ENCODE data around the gene METTL1. TPM values are rescaled to one million over a fixed set of nuclear protein-coding genes. Genes with fewer than 3 reads are reported as not detected.

Gene METTL1
- total RNA-seq, 4 donors from 2014 or later = 6.5 to 22.7 (median 17.9) TPM

- no peak for DNase-seq
- peaks cover 5 to 51% of the 10 kb centered on the region in 2 donors for H3K36me3 ChIP-seq
These were observed 51.0 kb downstream of the METTL1 start for GRCh38 chr12:57720606-57721595.

GRCh38 chr12:57719777-57720605 is 51.9 kb downstream of the METTL1 start:
- no peak for DNase-seq
- Histone ChIP-seq H3K27ac (no peak overlapping the region), H3K4me1 (no peaks in the 10 kb centered on the region), H3K9me3 (no peaks in the 10 kb centered on the region), H3K4me3 (no peak overlapping the region), H3K27me3 (peaks cover 3 to 8% (median 8%) of the 10 kb centered on the region in 3 donors), H3K36me3 (peaks cover 5 to 59% of the 10 kb centered on the region in 2 donors)
- intact Hi-C loops (cut with DNase I; ENCODE audit: low total_unique reads) = no loop called here
- in situ Hi-C loops (cut with MboI; ENCODE audit: low sequenced_read_pairs in 4 of 4) = no loop called here
- ATAC-seq = no peak
- TF ChIP-seq POLR2A (IDR thresholded peaks at IDR 0.05) = no peak
- TF ChIP-seq, protein P1, sequence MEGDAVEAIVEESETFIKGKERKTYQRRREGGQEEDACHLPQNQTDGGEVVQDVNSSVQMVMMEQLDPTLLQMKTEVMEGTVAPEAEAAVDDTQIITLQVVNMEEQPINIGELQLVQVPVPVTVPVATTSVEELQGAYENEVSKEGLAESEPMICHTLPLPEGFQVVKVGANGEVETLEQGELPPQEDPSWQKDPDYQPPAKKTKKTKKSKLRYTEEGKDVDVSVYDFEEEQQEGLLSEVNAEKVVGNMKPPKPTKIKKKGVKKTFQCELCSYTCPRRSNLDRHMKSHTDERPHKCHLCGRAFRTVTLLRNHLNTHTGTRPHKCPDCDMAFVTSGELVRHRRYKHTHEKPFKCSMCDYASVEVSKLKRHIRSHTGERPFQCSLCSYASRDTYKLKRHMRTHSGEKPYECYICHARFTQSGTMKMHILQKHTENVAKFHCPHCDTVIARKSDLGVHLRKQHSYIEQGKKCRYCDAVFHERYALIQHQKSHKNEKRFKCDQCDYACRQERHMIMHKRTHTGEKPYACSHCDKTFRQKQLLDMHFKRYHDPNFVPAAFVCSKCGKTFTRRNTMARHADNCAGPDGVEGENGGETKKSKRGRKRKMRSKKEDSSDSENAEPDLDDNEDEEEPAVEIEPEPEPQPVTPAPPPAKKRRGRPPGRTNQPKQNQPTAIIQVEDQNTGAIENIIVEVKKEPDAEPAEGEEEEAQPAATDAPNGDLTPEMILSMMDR (IDR thresholded peaks at IDR 0.05 in 4 of 5, conservative IDR thresholded peaks at IDR 0.05 in 1 of 5) = no peak

More at GRCh38 chr12:57720606-57721595, 51.0 kb downstream of the METTL1 start:
- in situ Hi-C loops (cut with MboI; ENCODE audit: low sequenced_read_pairs in 4 of 4) = no loop called here
- TF ChIP-seq POLR2A (IDR thresholded peaks at IDR 0.05) = no peak
- TF ChIP-seq, protein P1 (IDR thresholded peaks at IDR 0.05 in 4 of 5, conservative IDR thresholded peaks at IDR 0.05 in 1 of 5) = no peak
- ATAC-seq = no peak
- H3K4me1 ChIP-seq = peaks cover 2 to 7% of the 10 kb centered on the region in 2 donors
- peaks cover 8 to 17% (median 17%) of the 10 kb centered on the region in 3 donors for H3K27me3 ChIP-seq
- intact Hi-C loops (cut with DNase I; ENCODE audit: low total_unique reads) = no loop called here
- H3K9me3 ChIP-seq = no peaks in the 10 kb centered on the region
- no peak overlapping the region for H3K4me3 ChIP-seq
- no peak overlapping the region for H3K27ac ChIP-seq

GRCh38 chr12:57718641-57719528 is 53.0 kb downstream of the METTL1 start:
- TF ChIP-seq, protein P1 (IDR thresholded peaks at IDR 0.05 in 4 of 5, conservative IDR thresholded peaks at IDR 0.05 in 1 of 5) = no peak
- TF ChIP-seq POLR2A (IDR thresholded peaks at IDR 0.05) = no peak
- intact Hi-C loops (cut with DNase I; ENCODE audit: low total_unique reads) (no loop called here), in situ Hi-C loops (cut with MboI; ENCODE audit: low sequenced_read_pairs in 4 of 4) (no loop called here)
- no peaks in the 10 kb centered on the region for H3K27me3 ChIP-seq
- H3K36me3 ChIP-seq = peaks cover 5 to 59% of the 10 kb centered on the region in 2 donors
- H3K9me3 ChIP-seq = no peaks in the 10 kb centered on the region
- no peak for DNase-seq
- ATAC-seq = no peak
- no peak overlapping the region for H3K27ac ChIP-seq
- H3K4me1 ChIP-seq = no peaks in the 10 kb centered on the region
- no peak overlapping the region for H3K4me3 ChIP-seq

Small RNAs within 50 kb of the gene (microRNA-seq; reads per million reads assigned to microRNA genes)
- 0 reads per million in 2 donors for gene MIR6759 (ENCODE audit: borderline replicate concordance in 2 of 2)

Other genes starting within 250 kb of the METTL1 start
- 10 to 100 TPM in 3 of 4 donors, 1 to 10 TPM in 1; 5.5 to 20.3 (median 12.9) TPM for gene MBD6, start 249.3 kb downstream of the METTL1 start, total RNA-seq
- gene DCTN2, start 224.9 kb downstream of the METTL1 start, total RNA-seq = 100 to 1,000 TPM; 147 to 265 (median 177) TPM
- gene KIF5A, start 222.1 kb downstream of the METTL1 start, total RNA-seq = under 1 TPM in 2 of 4 donors, not detected in 2; 0.09 to 0.36 TPM
- gene PIP4K2C, start 180.9 kb downstream of the METTL1 start, total RNA-seq = 10 to 100 TPM; 11.2 to 22.0 (median 14.6) TPM
- gene DTX3, start 167.3 kb downstream of the METTL1 start, total RNA-seq = 10 to 100 TPM in 1 of 4 donors, 1 to 10 TPM in 3; 3.5 to 13.8 (median 6.8) TPM
- 1 to 10 TPM; 1.9 to 3.3 (median 2.4) TPM for gene ARHGEF25, start 160.7 kb downstream of the METTL1 start, total RNA-seq
- gene B4GALNT1, start 138.9 kb downstream of the METTL1 start, total RNA-seq = 10 to 100 TPM; 13.2 to 25.5 (median 16.6) TPM
- 100 to 1,000 TPM in 3 of 4 donors, 10 to 100 TPM in 1; 77.0 to 152 (median 106) TPM for gene OS9, start 78.0 kb downstream of the METTL1 start, total RNA-seq
- gene AGAP2, start 33.4 kb downstream of the METTL1 start, total RNA-seq = 1 to 10 TPM; 1.8 to 5.4 (median 3.7) TPM
- gene TSPAN31, start 27.1 kb downstream of the METTL1 start, total RNA-seq = 10 to 100 TPM; 25.5 to 58.9 (median 32.2) TPM
- gene CDK4, start 19.8 kb downstream of the METTL1 start, total RNA-seq = 10 to 100 TPM; 39.7 to 55.5 (median 47.4) TPM
- 10 to 100 TPM in 1 of 4 donors, 1 to 10 TPM in 3; 4.8 to 11.3 (median 7.9) TPM for gene MARCHF9, start 17.0 kb downstream of the METTL1 start, total RNA-seq
- not detected for gene CYP27B1, start 5.0 kb downstream of the METTL1 start, total RNA-seq
- gene EEF1AKMT3, start 509 bp upstream of the METTL1 start, total RNA-seq = 1 to 10 TPM in 3 of 4 donors, under 1 TPM in 1; 0.82 to 2.0 (median 1.0) TPM
- 10 to 100 TPM; 37.6 to 47.5 (median 40.1) TPM for gene TSFM, start 10.7 kb upstream of the METTL1 start, total RNA-seq
- gene AVIL, start 46.6 kb upstream of the METTL1 start, total RNA-seq = 10 to 100 TPM in 1 of 4 donors, 1 to 10 TPM in 2, under 1 TPM in 1; 0.78 to 22.7 (median 4.3) TPM
- gene CTDSP2, start 74.6 kb upstream of the METTL1 start, total RNA-seq = 100 to 1,000 TPM in 1 of 4 donors, 10 to 100 TPM in 3; 66.0 to 116 (median 83.4) TPM
- gene ATP23, start 169.5 kb upstream of the METTL1 start, total RNA-seq = 10 to 100 TPM in 2 of 4 donors, 1 to 10 TPM in 2; 7.1 to 26.4 (median 10.7) TPM